Ishikawa (cell line): Measurements from ENCODE around the gene LMAN2L.

Experiments used
- CEBPB ChIP-seq: IDR thresholded peaks from 2 replicates; pipeline ENCODE4 v1.6.1; 2012
- CREB1 ChIP-seq: IDR thresholded peaks from 2 replicates; pipeline ENCODE4 v1.6.1; 2012; ENCODE audit warnings: low read depth
- EGR1 ChIP-seq: IDR thresholded peaks from 2 replicates; pipeline ENCODE4 v1.6.1; 2012
- EP300 ChIP-seq: IDR thresholded peaks from 2 replicates; pipeline ENCODE4 v1.6.1; 2012; ENCODE audit warnings: borderline replicate concordance
- FOXM1 ChIP-seq: IDR thresholded peaks from 2 replicates; pipeline ENCODE4 v1.6.1; 2012; ENCODE audit warnings: low read depth, borderline replicate concordance
- MAX ChIP-seq: IDR thresholded peaks from 2 replicates; pipeline ENCODE4 v1.6.1; 2012
- NFIC ChIP-seq: IDR thresholded peaks from 2 replicates; pipeline ENCODE4 v1.6.1; 2012
- RAD21 ChIP-seq: IDR thresholded peaks from 2 replicates; pipeline ENCODE4 v1.6.1; 2012; ENCODE audit warnings: low read depth
- REST ChIP-seq: IDR thresholded peaks from 2 replicates; pipeline ENCODE4 v1.6.1; 2012; ENCODE audit warnings: low read depth, mild to moderate bottlenecking
- TAF1 ChIP-seq: IDR thresholded peaks from 2 replicates; pipeline ENCODE4 v1.6.1; 2012; ENCODE audit warnings: low read depth, mild to moderate bottlenecking
- TCF12 ChIP-seq: IDR thresholded peaks from 2 replicates; pipeline ENCODE4 v1.6.1; 2012; ENCODE audit warnings: low read depth
- TEAD4 ChIP-seq: IDR thresholded peaks from 2 replicates; pipeline ENCODE4 v1.6.1; 2012
- YY1 ChIP-seq: IDR thresholded peaks from 2 replicates; pipeline ENCODE4 v1.6.1; 2012; ENCODE audit warnings: low read depth
- ZBTB7A ChIP-seq: IDR thresholded peaks from 2 replicates; pipeline ENCODE4 v1.6.1; 2012; ENCODE audit warnings: low read depth
- TF ChIP-seq, protein P1 (sequence below): IDR thresholded peaks from 2 replicates; pipeline ENCODE4 v1.6.1; 2012

The LMAN2L gene

DNA sequence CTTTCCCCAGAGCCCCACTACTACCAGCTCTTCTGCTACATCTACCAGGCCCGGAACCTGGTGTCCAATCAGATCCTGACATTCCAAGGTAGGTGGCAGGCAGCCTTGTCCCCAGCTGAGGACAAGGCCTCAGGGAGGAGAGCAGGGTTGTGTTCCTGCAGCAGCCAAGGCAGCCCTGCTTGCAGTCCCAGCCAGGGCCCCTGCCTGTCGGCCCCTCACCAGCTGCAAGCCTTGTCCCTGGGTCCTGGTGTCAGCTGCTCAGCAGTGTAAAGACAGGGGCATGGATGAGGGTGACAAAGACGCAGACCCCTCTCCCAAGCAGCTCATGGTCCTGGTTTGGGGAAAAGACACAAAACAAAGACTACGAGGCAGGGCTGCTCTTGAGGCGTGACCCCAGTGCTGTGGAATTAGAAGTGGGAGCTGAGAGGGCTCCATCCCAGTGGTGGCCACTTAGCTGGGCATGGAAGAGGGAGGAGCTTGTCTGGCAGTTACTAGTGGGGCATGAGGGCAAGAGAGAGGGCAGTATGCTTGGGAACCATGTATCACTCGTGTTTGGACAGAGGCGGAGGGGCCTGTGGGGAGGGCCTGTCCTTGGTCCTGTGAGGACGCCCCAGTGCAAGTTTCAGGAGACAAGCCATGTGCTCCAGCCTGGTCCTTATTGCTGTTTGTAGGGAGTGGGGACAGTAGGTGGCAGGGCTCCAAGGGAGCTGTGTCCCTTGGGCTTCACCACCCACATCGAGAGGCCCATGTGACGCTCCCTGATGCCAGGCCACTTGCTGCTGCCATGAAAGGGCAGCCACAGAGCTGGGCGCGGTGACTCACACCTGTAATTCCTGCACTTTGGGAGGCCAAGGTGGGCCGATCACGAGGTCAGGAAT, 47.5 kb downstream of the LMAN2L start:
- TF ChIP-seq FOXM1 (no peak), TCF12 (no peak), REST (no peak), NFIC (no peak), CEBPB (no peak), TEAD4 (no peak), TAF1 (no peak), MAX (no peak), EP300 (no peak), RAD21 (no peak), EGR1 (no peak), CREB1 (no peak), ZBTB7A (no peak), YY1 (no peak)

DNA sequence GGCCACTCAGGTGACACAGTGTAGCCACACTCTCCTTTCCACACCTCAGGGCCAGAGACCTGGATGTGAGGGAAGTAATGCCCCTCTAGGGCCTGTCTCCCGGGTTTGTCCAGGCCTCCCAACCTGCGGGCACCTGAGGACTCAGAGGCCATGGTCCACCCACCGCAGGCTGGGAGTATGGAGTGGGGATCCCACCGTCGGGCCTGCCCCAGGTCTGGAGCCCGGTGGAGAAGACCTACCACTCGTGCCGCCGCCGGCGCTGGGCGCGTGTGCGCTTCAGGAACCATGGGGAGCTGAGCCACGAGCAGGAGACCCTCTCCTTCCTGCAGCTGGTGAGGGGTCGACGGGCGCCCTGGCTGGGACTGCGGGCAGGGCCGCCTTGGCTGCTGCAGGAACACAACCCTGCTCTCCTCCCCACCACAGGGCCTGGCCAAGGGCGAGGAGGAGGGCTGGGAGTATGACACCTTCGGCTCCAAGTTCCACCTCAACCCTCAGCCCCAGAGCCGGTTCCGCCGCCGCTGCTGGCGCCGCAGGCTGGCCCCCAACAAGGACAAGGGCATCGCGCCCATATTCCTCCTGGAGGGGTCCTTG, 48.7 kb downstream of the LMAN2L start:
- TF ChIP-seq TCF12 (no peak), TAF1 (no peak), CEBPB (no peak), YY1 (no peak), FOXM1 (no peak), EGR1 (no peak)

DNA sequence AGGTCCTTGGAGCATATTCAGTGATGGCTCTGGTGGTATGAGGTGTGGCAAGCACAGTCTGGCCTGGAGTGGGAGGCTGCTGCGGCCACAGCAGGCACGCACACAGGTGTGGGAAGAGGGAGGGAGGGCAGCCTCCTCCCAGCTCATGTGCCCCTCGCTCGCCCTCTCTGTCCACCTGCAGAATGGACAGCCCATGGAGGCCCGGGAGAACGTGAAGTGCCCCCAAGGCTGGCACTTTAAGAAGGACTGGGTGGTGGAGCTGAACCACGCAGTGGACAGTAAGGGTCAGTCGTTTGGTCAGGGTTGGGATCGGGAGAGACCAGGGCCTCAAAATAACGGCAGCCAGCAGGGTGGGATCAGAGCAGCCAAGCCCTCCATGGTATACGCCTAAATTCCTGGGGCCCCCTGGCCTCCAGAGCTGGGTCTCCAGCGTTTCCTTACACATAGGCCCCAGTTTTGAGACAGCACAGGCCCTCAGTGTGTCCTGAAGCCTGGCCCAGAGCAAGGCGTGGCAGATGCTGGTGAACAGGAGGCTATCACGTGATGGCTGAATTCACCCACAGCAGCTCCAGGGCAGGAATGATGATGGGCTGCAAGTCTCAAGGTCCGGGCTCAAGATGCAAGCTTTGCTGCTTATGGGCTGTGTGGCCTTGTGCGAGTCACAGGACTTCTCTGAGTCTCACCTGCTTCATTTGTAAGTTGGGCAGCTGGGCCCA, 49.4 kb downstream of the LMAN2L start:
- TF ChIP-seq YY1: no peak
- no peak for TF ChIP-seq FOXM1
- no peak for TF ChIP-seq RAD21
- no peak for TF ChIP-seq CEBPB
- no peak for TF ChIP-seq EGR1
- no peak for TF ChIP-seq ZBTB7A
- TF ChIP-seq CREB1: no peak
- TF ChIP-seq TEAD4: no peak
- TF ChIP-seq NFIC: no peak

DNA sequence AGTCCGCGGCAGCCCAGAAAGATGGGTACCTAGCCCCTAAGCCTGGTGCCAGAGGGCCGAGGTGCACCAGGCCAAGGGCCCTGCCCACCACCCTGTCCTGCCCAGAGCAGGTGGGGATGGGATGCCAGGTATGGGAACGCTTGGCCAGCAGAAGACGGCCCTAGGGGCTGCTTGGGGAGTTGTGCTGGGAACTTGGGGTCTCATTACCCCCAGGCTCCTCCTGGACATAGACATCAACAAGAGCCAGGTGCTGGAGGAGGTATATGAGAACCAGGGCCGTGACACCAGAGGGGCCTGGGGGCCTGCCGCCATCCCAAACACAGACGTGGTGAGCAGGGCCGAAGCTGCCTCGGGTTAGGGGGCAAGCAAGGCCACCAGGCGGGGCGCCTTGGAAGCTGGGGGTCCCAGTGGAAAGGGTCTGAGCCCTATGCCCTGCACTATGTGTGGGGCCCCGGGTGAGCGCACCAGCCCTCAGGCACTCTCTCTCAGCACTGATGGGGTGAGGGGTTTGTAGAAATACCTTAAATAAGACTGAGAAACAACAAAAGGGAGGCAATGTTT, 50.4 kb downstream of the LMAN2L start:
- TF ChIP-seq FOXM1: no peak
- TF ChIP-seq TAF1: no peak
- no peak for TF ChIP-seq REST
- no peak for TF ChIP-seq ZBTB7A
- TF ChIP-seq MAX: no peak
- no peak for TF ChIP-seq EGR1
- TF ChIP-seq YY1: no peak
- TF ChIP-seq RAD21: no peak
- TF ChIP-seq TEAD4: no peak
- no peak for TF ChIP-seq TCF12
- TF ChIP-seq NFIC: no peak
- TF ChIP-seq EP300: no peak
- no peak for TF ChIP-seq CEBPB

DNA sequence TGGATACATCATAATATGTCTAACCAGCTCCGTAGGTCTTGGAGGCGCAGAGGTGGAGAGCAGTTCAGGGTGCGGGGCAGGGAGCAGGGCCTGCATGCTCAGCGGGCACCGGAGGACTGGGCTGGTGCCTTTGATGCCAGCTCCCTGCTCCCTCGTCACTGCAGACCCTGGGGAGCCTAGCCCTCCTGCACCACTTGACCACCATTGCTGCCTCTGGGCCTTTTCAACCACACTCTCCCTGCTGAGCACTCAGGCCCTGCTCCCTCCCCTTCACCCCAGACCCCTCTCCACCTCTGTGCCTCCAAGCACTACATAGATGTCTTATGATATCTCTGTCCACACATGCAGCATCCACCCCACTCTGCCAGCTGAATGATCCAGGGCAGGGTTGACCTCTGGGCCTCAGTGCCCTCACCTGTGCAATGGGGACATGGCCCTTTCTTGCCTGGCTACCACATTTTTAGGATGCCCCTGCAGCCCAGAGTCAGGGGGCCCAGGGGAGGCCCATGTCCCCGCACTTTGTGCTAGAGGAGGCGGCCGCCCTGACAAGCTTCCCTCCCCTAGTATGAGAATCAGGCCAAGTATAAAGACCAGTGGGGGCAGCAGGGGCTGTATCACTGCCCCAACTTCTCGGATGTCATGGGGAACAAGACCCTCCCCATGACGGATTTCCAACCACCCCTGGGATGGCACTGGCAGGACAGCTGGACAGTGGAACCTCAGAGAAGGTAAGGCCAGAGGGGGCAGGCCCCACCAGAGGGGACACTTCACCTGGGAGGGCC, 51.0 kb downstream of the LMAN2L start:
- TF ChIP-seq RAD21: no peak
- TF ChIP-seq EP300: no peak
- TF ChIP-seq MAX: no peak
- no peak for TF ChIP-seq CEBPB
- TF ChIP-seq EGR1: no peak
- no peak for TF ChIP-seq ZBTB7A
- TF ChIP-seq FOXM1: no peak
- no peak for TF ChIP-seq TEAD4
- TF ChIP-seq YY1: no peak
- TF ChIP-seq TAF1: no peak
- TF ChIP-seq TCF12: no peak
- no peak for TF ChIP-seq CREB1
- no peak for TF ChIP-seq REST
- TF ChIP-seq, protein P1, sequence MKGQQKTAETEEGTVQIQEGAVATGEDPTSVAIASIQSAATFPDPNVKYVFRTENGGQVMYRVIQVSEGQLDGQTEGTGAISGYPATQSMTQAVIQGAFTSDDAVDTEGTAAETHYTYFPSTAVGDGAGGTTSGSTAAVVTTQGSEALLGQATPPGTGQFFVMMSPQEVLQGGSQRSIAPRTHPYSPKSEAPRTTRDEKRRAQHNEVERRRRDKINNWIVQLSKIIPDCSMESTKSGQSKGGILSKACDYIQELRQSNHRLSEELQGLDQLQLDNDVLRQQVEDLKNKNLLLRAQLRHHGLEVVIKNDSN: no peak
- no peak for TF ChIP-seq NFIC
